Measurements from ENCODE around the gene KRTAP12-3. TPM values are rescaled to one million over a fixed set of nuclear protein-coding genes. Genes with fewer than 3 reads are reported as not detected.

The KRTAP12-3 gene
- total and polyA plus RNA-seq, 10 of the 15 experiments (the other 5 are each of a cell fraction or from before 2014, with no cell fraction given): not detected

- ChIA-PET POLR2A (no interaction called here), SMC1A (ENCODE audit: uncharacterized antibody, unreplicated experiment) (no interaction called here), CTCF (no interaction called here), RAD21 (ENCODE audit: unreplicated experiment) (no interaction called here)
- H3K9me3 ChIP-seq (replicated peaks; ENCODE audit: control insufficient read depth, insufficient read depth, low read length): peaks cover 2% of the 10 kb centered on the region; the same call in 1 of the 3 replicates
- TF ChIP-seq CUX1 (IDR thresholded peaks at IDR 0.05; ENCODE audit: insufficient replicate concordance, low read depth, low read length) (no peak), JUND (IDR thresholded peaks at IDR 0.05; ENCODE audit: low read depth, low read length) (no peak), ZNF24 (IDR thresholded peaks at IDR 0.05) (no peak), YY1 (IDR thresholded peaks at IDR 0.05; ENCODE audit: low read depth, low read length) (no peak), PML (IDR thresholded peaks at IDR 0.05; ENCODE audit: low read length) (no peak), WRNIP1 (IDR thresholded peaks at IDR 0.05; ENCODE audit: borderline replicate concordance, low read depth, low read length) (no peak), STAT3 (IDR thresholded peaks at IDR 0.05; ENCODE audit: low read depth, low read length) (no peak), E2F4 (IDR thresholded peaks at IDR 0.05; ENCODE audit: low read depth, low read length) (no peak), MTA3 (IDR thresholded peaks at IDR 0.05; ENCODE audit: borderline replicate concordance, low read length) (no peak), CHD2 (IDR thresholded peaks at IDR 0.05; ENCODE audit: borderline replicate concordance, low read depth, low read length) (no peak), NFXL1 (IDR thresholded peaks at IDR 0.05; ENCODE audit: borderline replicate concordance) (no peak), CHD4 (IDR thresholded peaks at IDR 0.05) (no peak), RELB (IDR thresholded peaks at IDR 0.05; ENCODE audit: low read depth) (no peak), PAX8 (IDR thresholded peaks at IDR 0.05) (no peak), MYC (IDR thresholded peaks at IDR 0.05; ENCODE audit: insufficient read depth, insufficient read length, insufficient replicate concordance, low read length, severe bottlenecking) (no peak), RB1 (IDR thresholded peaks at IDR 0.05; ENCODE audit: borderline replicate concordance) (no peak), SMAD1 (IDR thresholded peaks at IDR 0.05; ENCODE audit: low read depth, partially characterized antibody) (no peak), ZNF274 (IDR thresholded peaks at IDR 0.05; ENCODE audit: insufficient read depth, insufficient read length) (no peak)
- H4K20me1 ChIP-seq (ENCODE audit: control insufficient read depth, insufficient read depth): no peaks in the 10 kb centered on the region
- no peak within 1 kb of the TSS for H3K4me2 ChIP-seq (ENCODE audit: control insufficient read depth, insufficient read depth)
- H3K4me3 ChIP-seq: no peak within 1 kb of the TSS
- DNase-seq (ENCODE audit: low read depth, low spot score) (no peak), ATAC-seq (no peak), FAIRE-seq (no peak)
- H3K4me1 ChIP-seq (ENCODE audit: control insufficient read depth, insufficient read depth, low read length): no peaks in the 10 kb centered on the region
- BruUV-seq (replicated peaks): no TSS peak
- intact Hi-C loops (cut with micrococcal nuclease; ENCODE audit: unreplicated experiment) (no loop called here), in situ Hi-C loops (cut with MboI) (no loop called here)
- no peak within 1 kb of the TSS for H3K9ac ChIP-seq (ENCODE audit: control insufficient read depth, insufficient read depth, low read length)
- WGBS (ENCODE audit: insufficient coverage, insufficient replicate concordance, low lambda C conversion rate, missing lambda C conversion rate): 45% methylated on average over 8 of the region's 8 CpGs
- no peaks in the 10 kb centered on the region for H3K79me2 ChIP-seq (ENCODE audit: control insufficient read depth, insufficient read depth, low read length)
- no peaks in the 10 kb centered on the region for H3K36me3 ChIP-seq (ENCODE audit: control insufficient read depth in 2 of 2, insufficient read depth in 2 of 2, low read length in 1 of 2)
- no peak within 1 kb of the TSS for H2AFZ ChIP-seq (ENCODE audit: control insufficient read depth, low read depth, low read length)
- no peak within 1 kb of the TSS for H3K27ac ChIP-seq (ENCODE audit: control insufficient read depth, insufficient read depth)
- H3K27me3 ChIP-seq (replicated peaks in 1 of 2; ENCODE audit: control insufficient read depth in 2 of 2, insufficient read depth in 2 of 2, low read length in 1 of 2): no peaks in the 10 kb centered on the region
These were observed 45.7 kb upstream of the KRTAP12-3 start, which contains the start of gene KRTAP10-8 for GRCh38 chr21:44612029-44612486. KRTAP10-8 (plus strand) TSS chr21:44612079; CDS start chr21:44612101, 22 bp downstream.
